HG03558 (cell line): Measurements from ENCODE around the gene CCDC91.

ENCODE experiments used
- ATAC-seq: cut with Tn5 transposase; IDR thresholded peaks from one replicate; pipeline ENCODE4 v1.9.1; 2021; ENCODE audit warnings: moderate number of reproducible peaks; ENCODE audit not compliant: unreplicated experiment; ENCODE audit errors: extremely low read depth

CCDC91 gene

DNA sequence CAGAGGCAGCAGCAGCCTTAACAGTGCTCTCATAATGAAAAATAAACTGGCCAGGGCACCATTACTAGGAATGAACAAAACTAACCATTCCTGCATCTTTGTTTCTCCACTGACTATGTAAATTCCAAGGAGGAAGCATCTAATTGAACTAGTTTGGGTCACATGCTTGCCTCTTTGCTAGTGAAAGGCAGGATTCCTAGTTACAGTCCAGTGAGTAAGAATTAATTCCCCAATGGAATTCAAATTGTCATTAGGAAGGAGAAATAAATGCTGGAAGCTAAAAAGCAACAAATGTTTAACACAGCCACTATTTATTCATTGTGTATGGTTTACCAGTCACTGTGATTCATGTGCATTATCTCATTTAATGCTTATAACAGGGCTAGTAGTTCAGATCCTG, 316.0 kb downstream of the CCDC91 start:
- no peak for ATAC-seq

DNA sequence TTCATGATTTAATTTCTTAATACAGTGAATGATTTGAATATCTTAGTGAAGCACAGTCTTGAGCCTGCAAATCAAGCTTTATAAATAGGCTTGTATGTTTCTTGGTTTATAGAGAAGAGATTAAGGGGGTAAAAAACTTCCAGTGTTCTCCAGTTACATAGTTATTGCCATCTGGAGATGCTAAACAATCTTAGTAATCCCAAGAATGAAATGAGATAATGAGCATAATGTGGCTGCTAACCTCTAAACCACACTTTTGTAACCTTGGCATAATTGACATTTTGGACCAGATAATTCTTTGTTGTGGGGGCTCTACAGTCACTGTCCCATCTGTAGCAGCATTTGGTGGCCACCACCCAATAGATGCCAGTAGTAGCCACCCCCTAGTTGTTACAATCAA, 316.8 kb downstream of the CCDC91 start:
- no peak for ATAC-seq

GRCh38 chr12:28507867-28508266, 317.6 kb downstream of the CCDC91 start:
- ATAC-seq, result no peak

DNA sequence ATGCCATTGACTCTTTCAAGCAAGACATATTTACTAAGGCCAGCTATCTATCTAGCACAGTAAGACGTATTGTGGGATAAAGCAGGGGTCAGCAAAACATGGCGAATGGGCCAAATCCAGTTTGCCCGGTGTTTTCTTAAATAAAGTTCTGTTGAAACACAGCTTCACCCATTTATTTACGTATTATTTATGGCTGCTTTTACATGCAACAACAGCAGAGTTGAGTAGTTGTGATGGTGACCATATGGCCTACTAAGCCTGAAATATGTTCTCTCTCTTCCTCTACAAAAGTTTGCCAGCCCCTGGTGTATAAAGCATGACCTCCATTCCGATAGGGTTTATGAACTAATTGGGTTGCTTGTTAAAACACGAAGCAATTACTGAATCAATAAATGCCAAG, 322.1 kb downstream of the CCDC91 start:
- no peak for ATAC-seq

- no peak for ATAC-seq
Measured at GRCh38 chr12:28512876-28513275, 322.6 kb downstream of the CCDC91 start.

GRCh38 chr12:28513983-28514382, 323.7 kb downstream of the CCDC91 start:
- ATAC-seq, result no peak

GRCh38 chr12:28517101-28517500, 326.8 kb downstream of the CCDC91 start:
- no peak for ATAC-seq

- ATAC-seq, result no peak
Measured at GRCh38 chr12:28527631-28528249, 337.5 kb downstream of the CCDC91 start.

- ATAC-seq, result no peak
Measured at GRCh38 chr12:28535216-28535615, 345.0 kb downstream of the CCDC91 start.

- ATAC-seq, result no peak
Measured at GRCh38 chr12:28536088-28536487, 345.8 kb downstream of the CCDC91 start.

DNA sequence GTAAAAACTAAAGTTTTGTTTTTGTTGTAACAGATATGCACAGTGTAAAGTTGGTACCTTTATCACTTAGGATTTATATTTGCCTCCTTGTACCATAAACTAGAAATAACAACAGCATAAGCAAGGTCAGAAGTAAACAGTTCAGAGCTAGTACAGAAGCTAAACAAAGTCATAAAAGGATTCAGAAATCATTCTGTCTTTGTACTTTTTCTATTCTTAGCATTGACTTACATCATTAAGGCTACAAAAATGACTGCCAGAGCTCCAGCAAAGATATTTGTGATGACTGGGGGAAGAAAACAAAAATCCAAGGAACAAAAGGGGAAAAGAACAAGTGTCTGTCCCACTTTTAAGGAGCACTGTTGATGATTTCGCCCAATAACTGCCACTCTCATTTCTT, 347.2 kb downstream of the CCDC91 start:
- no peak for ATAC-seq

- no peak for ATAC-seq
Measured at GRCh38 chr12:28539691-28540323, 349.6 kb downstream of the CCDC91 start.

DNA sequence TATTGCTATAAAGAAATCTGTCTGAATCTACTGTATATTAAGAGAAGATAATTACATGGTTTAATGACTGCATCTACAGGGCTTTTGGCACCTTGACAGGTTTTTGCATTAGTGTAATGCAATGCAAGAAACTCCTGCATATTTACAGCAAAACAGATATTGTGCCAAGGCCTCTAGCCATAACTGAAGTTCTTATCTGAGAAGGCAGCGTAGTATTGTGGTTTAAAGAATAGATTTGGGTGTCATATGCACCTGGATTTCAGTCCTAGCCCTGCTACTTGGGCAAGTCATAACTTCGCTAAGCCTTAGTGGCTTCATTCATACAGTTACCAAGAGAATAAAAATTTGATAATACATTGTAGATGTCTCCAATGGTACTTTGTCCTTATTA, 350.1 kb downstream of the CCDC91 start:
- ATAC-seq, result no peak

DNA sequence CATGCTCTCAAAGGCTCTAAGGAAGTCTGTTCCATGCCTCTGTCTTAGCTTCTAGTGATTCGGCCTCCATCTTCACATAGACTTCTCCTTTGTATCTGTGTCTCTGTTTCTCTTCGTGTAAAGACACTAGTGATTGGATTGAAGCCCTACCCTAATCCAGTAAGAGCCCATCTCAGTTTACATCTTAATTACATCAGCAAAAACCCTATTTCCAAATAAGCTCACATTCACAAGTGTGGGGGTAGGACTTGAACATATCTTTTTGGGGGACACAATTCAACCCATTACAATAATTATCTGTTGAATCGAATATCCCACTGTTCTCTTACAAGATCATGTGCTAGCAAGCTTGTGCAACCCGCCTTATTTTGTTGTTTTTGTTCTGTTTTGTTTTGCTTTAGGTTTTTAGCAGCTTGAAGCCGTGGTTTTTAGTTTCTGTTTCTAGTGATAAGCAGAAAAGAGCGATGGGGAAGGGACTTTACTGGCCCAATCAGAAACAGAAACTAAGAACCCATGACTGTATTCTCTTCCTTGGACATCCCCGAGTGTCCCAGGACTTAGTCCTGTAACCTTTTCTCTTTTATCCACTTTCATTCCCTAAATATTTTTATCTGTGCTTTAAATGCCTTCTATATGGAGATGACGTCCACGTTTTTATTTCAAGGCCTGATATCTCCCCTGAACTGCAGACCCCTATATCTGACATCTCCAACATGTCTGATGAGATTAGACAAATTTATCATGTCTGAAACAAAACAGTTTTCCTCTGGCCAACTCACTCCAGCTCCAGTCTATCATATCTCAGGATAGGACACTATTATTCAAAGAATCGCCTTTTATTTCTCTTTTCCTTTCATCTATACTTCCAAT, 353.0 kb downstream of the CCDC91 start:
- ATAC-seq, result peak; percentile 47

- ATAC-seq, result no peak
Measured at GRCh38 chr12:28550757-28551704, 360.8 kb downstream of the CCDC91 start.

DNA sequence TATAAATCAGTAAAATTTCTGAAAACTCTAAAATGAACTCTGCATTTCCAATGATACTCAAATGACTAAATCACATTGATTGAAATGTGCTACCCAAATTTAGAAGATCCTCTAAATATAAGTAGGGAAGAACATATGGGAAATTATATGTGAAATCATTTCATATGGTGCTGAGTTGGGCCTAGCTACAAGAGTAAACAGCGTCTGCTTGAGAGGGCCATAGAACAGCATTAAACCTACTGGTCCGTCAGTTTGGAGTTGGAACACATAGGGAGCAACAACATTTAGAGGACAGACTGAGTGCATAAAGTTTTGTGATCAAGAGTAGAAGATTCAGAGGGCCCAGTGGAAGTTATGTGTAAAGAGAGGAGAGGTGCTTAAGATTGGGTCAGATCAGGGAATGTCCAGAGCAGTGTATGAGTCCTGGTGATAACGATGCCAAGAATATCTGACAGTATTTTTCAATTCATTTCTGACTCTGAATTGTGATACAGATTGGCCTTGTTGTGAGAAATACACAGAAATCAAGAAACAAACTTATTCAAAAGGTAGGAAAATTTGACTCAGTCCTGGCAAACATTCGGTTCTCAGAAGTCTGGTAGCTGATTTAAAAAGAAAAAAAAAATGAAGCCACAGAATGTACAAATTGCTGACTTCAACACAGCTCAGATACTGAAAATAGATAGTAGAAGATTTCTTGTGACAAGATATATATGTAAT, 362.2 kb downstream of the CCDC91 start:
- no peak for ATAC-seq

- ATAC-seq, result no peak
Measured at GRCh38 chr12:28555748-28556147, 365.5 kb downstream of the CCDC91 start.

- no peak for ATAC-seq
Measured at GRCh38 chr12:28558250-28558649, 368.0 kb downstream of the CCDC91 start.

GRCh38 chr12:28563286-28563685, 373.0 kb downstream of the CCDC91 start:
- no peak for ATAC-seq

- ATAC-seq, result no peak
Measured at GRCh38 chr12:28563936-28564335, 373.7 kb downstream of the CCDC91 start.
